Activated CD8-positive, alpha-beta memory T cell treated with anti-CD3 and anti-CD28 coated beads, Interleukin-2, amount 50 U/mL, for 24 hours (primary cell): Measurements from ENCODE around the gene PTCD1.

Source experiments
- DNase-seq: peaks from one replicate; pipeline ENCODE4 v3.0.0-alpha.2; 2020; ENCODE audit errors: extremely low read depth

The PTCD1 gene, protein sequence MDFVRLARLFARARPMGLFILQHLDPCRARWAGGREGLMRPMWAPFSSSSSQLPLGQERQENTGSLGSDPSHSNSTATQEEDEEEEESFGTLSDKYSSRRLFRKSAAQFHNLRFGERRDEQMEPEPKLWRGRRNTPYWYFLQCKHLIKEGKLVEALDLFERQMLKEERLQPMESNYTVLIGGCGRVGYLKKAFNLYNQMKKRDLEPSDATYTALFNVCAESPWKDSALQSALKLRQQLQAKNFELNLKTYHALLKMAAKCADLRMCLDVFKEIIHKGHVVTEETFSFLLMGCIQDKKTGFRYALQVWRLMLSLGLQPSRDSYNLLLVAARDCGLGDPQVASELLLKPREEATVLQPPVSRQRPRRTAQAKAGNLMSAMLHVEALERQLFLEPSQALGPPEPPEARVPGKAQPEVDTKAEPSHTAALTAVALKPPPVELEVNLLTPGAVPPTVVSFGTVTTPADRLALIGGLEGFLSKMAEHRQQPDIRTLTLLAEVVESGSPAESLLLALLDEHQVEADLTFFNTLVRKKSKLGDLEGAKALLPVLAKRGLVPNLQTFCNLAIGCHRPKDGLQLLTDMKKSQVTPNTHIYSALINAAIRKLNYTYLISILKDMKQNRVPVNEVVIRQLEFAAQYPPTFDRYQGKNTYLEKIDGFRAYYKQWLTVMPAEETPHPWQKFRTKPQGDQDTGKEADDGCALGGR

DNA sequence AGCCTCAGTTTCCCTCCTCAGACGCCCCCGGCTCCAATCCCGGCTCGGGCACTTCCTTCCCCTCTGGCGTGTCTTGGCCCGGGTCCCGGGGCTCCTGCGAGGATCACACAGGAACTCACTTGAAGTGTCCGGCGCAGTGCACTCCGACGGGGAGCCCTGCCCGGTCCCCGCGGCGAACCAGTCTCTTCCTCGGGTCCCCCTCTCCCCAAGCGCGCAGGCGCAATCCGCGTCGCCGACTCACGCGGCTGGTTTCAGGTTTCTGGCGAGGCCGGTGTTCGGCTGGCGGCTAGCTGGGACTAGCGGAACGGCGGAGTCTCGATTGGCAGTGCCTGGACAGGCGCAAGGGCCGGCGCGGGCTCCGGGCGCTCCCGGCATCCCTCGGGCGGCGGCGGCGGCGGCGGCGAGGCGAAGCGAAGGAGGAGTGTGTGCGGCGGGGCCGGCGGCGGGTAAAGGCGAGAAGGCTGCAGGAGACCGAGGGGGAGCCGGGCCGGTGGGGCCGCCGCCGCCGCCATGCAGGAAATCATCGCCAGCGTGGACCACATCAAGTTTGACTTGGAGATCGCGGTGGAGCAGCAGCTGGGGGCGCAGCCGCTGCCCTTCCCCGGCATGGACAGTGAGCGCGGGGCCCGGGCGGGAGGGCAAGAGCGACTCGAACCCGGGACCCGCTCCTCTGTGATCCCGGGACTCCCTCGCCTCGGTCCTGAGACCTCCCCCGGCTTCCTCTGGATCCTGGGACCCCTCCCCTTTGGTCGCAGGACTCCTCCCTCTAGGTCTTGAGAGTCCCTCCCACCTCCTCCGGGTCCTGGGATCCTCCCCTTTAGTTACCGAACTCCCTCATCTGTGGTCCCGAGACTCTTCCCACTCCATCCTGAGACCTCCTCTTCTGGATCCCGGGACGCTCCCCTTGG is at the start of gene PTCD1, which contains the start of gene CPSF4:
Gene PTCD1, minus strand, starts transcription at position 226 of the 908 bp plus-strand sequence. CDS start 3,556 bp downstream, outside the sequence.
Gene CPSF4, plus strand, starts transcription at position 371 of the 908 bp plus-strand sequence. Its CDS starts 140 bp downstream, at position 511.
- peak; percentile 79 for DNase-seq

GRCh38 chr7:99485094-99485493 is 46.5 kb upstream of the PTCD1 start:
- no peak for DNase-seq

GRCh38 chr7:99478464-99479440 is 40.2 kb upstream of the PTCD1 start:
- no peak for DNase-seq

DNA sequence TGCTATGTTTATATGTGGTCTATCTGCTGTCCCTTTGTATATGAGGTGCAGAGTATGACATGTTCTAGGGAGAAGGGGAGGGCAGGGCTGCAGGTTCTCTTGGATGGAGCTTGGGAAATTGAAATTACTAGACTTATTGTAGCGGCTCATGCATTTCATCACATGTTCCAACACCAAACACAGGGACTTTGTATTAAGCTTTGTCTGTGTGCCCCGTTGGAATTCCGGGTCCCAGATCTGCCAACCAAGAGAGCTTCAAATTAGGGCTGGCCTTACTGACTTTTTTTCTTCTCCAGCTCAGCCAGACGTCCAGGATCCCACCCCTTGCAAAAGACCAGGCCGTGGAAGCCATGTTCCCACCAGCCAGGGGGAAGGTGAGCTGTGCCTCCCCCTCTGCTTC is 37.5 kb upstream of the PTCD1 start:
- DNase-seq, result no peak

GRCh38 chr7:99473315-99473596 is 34.7 kb upstream of the PTCD1 start:
- DNase-seq, result no peak

DNA sequence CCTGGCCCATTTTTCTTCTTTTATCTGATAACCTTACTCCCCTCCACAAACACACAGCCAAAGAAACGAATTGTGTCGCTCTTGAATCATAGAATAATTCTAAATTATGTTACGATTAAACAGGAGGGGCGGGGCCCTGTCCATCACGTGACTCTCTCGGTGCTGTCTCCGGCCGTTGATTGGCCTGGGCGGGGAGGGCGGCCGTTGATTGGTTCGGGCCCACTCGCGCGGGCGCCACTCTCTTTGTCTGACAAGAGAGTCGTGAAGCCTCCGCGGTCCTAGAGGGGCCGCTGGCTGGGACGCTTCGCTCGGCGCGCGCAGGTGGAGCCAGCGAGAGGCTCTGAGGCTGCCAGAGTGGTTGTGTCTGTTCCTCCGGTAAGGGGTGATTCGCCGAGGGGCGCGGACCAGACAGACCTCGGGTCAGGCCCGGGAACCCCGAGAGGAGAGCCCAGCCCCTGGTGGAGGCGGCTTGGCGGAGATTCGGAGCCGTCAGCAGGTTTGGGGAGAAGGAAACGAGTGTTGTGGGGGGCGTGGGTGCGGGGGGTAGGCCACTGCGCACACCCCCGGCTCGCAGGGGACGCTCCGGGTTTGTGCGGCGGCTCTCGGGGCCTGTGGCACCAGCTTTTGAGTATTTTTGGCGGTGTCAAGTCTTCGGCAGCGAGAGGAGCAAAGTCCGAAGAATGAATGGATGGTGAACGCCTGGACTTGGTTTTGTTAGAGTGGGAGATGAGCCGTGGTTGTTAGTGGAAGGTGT is 34.1 kb upstream of the PTCD1 start, which contains the start of gene ZNF789:
Gene ZNF789, plus strand, starts transcription at position 330 of the 754 bp plus-strand sequence. CDS start 3,567 bp downstream, outside the sequence.
- peak; percentile 95 for DNase-seq

GRCh38 chr7:99469381-99470065 is 30.9 kb upstream of the PTCD1 start:
- no peak for DNase-seq

- DNase-seq, result no peak
These were observed 29.8 kb upstream of the PTCD1 start for GRCh38 chr7:99468336-99468918.

DNA sequence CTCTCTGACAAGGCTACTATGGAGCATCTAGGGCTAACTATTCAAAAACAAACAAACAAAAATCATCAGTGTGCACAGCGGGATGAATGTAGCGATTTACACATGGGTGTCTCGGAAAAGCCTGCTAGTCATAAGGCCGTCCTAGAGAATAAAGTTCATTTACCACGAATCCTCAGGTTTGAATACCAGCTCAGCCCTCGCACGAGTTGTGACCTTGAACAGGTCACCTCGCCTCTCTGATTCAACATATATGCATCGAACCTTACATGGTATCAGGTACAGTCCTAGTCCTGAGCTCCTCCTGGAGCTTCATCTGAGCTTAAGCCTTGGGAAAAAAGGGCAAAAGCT is 26.8 kb upstream of the PTCD1 start:
- no peak for DNase-seq

GRCh38 chr7:99461221-99461620 is 22.6 kb upstream of the PTCD1 start:
- no peak for DNase-seq

GRCh38 chr7:99460651-99461050 is 22.1 kb upstream of the PTCD1 start:
- no peak for DNase-seq

DNA sequence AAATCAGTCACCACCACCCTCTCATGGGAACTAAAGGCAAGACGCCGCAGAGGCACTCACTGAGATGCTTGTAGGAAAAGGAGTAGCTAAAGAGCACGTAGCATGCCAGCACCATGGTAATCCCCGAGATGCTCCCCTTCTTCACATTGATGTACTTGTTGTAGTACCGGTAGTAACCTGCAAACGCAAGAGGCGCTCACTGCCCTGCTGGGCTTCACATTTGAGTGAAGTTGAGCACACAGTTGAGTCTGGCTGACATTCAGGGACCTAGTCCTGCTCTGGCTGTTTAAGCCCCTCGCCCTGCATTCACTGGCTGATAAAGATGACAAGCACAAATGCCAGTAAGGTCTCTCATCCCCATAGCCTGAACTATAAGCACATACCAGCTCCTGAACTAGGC is 20.5 kb upstream of the PTCD1 start:
- DNase-seq, result no peak

- no peak for DNase-seq
These were observed 19.3 kb upstream of the PTCD1 start for GRCh38 chr7:99457650-99458493.

DNA sequence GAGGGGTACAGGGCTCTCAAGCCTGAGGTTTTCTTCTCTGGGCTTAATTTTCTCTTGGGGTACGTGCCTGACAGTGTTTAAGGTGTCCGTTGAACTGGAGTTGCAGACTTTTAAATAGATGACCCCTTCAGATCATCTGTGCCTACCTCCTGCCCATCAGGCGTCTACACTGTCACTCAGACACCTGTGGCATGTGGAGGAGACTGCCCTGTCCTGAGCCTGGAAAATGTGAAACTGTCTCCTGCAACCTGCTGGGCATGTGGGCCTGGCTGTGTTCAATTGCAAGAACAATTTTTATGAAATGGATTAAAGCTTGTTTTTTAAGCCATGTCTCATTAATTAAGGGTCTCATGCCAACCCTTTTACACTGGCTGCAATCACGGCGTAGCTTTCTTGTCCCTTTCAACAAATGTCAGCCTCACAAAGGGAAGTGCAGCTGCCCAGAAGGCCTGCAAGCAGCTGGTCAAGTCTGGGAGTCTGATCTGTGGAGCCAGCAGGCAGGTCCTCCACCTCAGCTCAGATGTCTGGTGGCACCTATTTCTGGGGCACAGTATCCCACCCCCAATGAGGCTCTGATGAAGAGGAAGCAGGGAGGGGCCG is 18.6 kb upstream of the PTCD1 start:
- DNase-seq, result no peak

DNA sequence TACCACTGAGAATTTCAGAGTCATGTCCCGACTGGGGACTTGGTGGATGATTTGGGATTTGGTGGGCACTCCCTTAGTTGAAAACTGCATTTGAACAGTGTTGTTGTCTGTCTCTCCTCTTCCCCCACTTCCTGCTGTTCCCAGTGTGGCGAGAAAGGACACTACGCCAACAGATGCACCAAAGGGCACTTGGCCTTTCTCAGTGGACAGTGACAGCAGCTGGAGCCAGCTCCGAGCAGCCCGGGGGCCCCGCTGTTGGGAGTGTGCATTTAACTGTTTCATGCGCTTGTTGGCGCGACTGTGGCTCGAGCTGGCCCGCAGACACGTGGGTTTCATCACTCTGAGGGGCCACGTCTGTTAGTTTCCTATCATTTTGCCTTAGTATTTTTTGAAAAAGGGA is 17.7 kb upstream of the PTCD1 start:
- no peak for DNase-seq

- DNase-seq, result no peak
These were observed 17.3 kb upstream of the PTCD1 start for GRCh38 chr7:99455874-99456273.

- no peak for DNase-seq
These were observed 14.5 kb upstream of the PTCD1 start for GRCh38 chr7:99453105-99453504.

- no peak for DNase-seq
These were observed 13.9 kb upstream of the PTCD1 start for GRCh38 chr7:99452541-99452940.
